Prostate gland (tissue), 2 donors: Measurements from ENCODE around the gene FYTTD1.
A peak's percentile ranks its signal among the peaks of the same experiment; 100 is the strongest.

Experiments used
- CTCF ChIP-seq, 4 experiments: fragments of 200-600 bp in 2 of 4; fragments of 450-650 bp in 2 of 4; sonication (generic) in 2 of 4; IDR thresholded peaks; 1 replicate in 3 of 4; 2 replicates in 1 of 4; pipeline ENCODE4 v1.5.1; 2016 to 2019; ENCODE audit warnings: antibody characterized with exemption in 4 of 4, mild to moderate bottlenecking in 2 of 4, moderate library complexity in 2 of 4
- POLR2A ChIP-seq: fragments of 450-650 bp; IDR thresholded peaks from one replicate; pipeline ENCODE4 v1.6.1; 2016; ENCODE audit warnings: antibody characterized with exemption, mild to moderate bottlenecking
- POLR2AphosphoS5 ChIP-seq: sonication (generic); formaldehyde crosslinking; IDR thresholded peaks from one replicate; pipeline ENCODE4 v1.6.1; 2017; ENCODE audit warnings: antibody characterized with exemption

GRCh38 chr3:197787412-197787811, 37.7 kb downstream of the FYTTD1 start:
- no peak for TF ChIP-seq POLR2A
- TF ChIP-seq CTCF (IDR thresholded peaks at IDR 0.05), result no peak
- peak; percentile 63 for TF ChIP-seq POLR2AphosphoS5
